HG03039 (cell line): Measurements from ENCODE around the gene NPAS2.

ENCODE experiments used
- ATAC-seq: cut with Tn5 transposase; IDR thresholded peaks from one replicate; pipeline ENCODE4 v1.9.1; 2021; ENCODE audit warnings: mild to moderate bottlenecking, moderate library complexity; ENCODE audit not compliant: unreplicated experiment

The NPAS2 gene

GRCh38 chr2:100793220-100793619 is 26.7 kb upstream of the NPAS2 start:
- ATAC-seq: no peak

GRCh38 chr2:100793982-100794381 is 26.0 kb upstream of the NPAS2 start:
- ATAC-seq: no peak

DNA sequence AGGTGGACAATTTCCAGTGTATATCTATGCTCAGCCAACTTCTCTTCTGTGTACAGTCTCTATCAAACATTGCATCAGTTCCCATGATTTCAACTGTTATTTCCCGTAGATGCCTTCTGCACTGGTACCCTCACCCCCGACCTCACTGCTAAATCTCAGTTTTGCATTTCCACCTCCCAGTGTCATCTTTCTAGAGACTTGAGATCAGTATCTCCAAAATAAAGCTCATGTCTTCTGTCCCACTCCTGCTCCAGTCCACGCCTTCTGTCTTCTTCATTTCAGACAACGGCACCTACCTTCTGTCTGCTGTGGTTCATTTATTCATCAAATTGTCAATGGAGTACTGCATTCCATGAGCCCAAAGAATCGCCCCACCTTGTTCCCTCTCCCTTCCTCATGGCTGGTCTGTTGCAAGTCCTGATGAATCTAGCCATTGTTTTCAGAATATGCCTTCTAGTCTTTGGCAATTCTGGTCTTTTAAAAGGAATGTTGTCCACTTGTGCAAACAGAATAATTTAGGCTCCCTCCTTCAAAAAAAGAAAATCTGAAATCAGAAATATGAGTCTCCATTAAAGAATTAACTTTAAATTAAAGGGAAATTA is 23.3 kb upstream of the NPAS2 start:
- ATAC-seq: no peak

DNA sequence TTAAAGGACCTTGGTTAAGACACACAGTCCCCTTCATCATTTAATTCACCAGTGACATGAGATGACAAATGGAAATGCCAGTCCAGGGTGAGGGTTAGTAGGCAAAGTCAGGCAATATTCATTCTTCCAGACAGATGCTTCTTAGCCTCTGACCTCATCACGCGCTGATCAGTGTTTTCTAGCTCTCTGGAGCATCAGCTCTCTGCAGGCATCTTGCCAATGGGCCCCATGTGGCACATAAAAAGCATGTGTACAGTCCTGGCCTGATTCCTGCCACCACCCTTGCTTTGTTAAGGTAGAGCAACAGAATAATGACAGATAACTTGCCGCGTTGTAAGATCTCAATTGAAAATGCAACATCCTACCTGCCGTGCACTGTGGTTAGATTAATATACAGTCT is 20.3 kb upstream of the NPAS2 start:
- no peak for ATAC-seq

DNA sequence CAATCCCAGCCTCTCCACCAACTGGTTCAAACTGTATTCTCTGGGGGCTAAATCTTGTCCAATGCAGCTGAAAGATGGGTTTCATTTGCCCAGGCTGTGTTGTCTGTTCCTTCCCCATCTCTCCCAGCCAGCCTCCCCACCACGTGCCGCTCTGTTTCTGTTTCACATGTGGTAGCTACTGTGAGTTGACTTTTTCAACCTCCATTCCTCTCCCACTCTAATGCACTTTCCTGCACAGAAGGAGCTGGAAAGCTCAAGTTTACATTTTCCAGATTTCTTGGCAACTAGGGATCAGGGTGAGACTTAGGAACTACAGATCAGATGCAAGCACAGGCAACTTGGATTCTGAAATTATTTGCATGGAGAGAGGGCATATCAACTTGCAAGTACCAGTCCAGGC is 19.0 kb upstream of the NPAS2 start:
- no peak for ATAC-seq

GRCh38 chr2:100801402-100801801 is 18.5 kb upstream of the NPAS2 start:
- no peak for ATAC-seq

GRCh38 chr2:100802066-100802465 is 17.9 kb upstream of the NPAS2 start:
- ATAC-seq: no peak

- ATAC-seq: no peak
Observed at GRCh38 chr2:100803334-100803733, 16.6 kb upstream of the NPAS2 start.

DNA sequence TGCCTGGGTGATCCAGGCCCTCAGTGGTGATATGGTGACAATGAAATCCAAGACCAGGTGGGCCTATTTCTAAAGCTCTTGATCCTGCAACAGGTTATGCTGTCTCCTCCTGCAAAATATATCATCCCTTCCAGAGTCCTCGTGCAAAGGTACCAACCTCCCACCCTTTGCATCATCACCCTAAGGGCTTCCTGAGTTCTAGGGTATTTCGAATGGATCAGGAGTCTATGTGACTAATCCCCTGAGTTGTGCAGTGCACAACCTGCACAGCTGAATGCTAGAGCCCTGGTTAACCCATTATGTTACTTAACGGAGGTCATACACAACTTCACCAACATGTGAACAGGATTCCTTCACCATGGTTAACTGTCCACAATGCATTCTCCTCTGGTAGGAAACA is 13.4 kb upstream of the NPAS2 start:
- ATAC-seq: no peak

DNA sequence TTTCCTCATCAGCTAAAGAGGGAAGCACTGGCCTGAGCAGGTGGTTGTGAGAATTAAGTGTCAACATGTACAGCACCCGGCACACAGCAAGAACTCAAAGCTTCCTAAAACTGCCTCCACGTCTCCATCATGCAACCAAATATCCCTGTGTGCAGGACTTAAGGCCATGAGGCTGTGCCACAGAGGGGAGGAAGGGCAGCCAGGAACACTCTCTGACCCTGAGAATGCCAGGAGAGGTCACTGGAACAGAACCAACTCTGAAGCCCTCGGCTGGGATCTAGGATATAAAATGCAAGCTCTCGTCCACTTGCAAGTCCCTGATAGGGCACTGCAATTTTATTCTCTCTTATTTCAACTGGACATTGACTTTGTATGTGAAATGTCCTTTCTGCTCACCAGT is 12.2 kb upstream of the NPAS2 start:
- no peak for ATAC-seq

- no peak for ATAC-seq
Observed at GRCh38 chr2:100808582-100808981, 11.4 kb upstream of the NPAS2 start.

- no peak for ATAC-seq
Observed at GRCh38 chr2:100809506-100809905, 10.4 kb upstream of the NPAS2 start.

DNA sequence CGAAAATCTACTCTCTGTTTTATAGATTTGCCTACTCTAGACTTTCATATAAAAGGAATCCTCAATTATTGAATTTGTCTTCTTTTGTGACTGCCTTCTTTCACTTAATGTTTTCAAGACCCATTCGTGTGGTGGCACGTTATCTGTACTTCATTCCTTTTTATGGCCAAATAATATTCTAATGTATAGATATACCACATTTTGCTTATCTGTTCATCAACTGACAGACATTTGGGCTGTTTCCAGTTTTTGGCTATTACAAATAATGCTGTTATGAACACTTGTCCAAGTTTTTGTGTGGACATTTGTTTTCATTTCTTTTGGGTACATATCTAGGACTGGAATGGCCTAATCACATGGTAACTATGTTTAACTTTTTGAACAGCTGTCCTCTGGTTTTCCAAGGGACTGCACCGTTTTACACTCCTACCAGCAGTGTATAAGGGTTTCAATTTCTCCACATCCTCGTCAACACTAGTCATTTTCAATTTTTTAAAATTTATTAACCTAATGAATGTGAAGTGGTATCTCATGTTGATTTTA is 9.3 kb upstream of the NPAS2 start:
- ATAC-seq: no peak

GRCh38 chr2:100812116-100812515 is 7.8 kb upstream of the NPAS2 start:
- no peak for ATAC-seq

GRCh38 chr2:100812573-100812972 is 7.4 kb upstream of the NPAS2 start:
- no peak for ATAC-seq

GRCh38 chr2:100813527-100813926 is 6.4 kb upstream of the NPAS2 start:
- ATAC-seq: no peak

DNA sequence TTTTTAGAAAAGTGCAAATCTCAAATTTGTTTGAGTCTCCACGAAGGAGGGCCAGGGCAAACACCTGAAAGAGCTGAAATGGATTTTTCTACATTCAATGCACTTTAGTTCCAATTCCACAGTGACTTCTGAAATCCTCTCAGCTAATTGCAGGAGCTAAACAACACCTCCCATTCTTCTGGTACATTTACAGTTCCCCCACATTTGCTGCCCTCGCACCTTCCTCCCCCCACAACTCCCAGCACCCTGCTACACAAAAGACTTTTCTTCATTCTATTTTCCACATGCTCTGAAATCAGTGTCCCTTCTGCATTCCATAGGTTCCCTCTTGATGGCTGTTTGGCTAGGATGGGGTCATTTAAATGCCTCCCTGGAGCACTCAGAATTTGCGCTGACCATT is 5.9 kb upstream of the NPAS2 start:
- no peak for ATAC-seq

GRCh38 chr2:100814453-100814852 is 5.5 kb upstream of the NPAS2 start:
- no peak for ATAC-seq

GRCh38 chr2:100817388-100817985 is 2.5 kb upstream of the NPAS2 start:
- no peak for ATAC-seq

DNA sequence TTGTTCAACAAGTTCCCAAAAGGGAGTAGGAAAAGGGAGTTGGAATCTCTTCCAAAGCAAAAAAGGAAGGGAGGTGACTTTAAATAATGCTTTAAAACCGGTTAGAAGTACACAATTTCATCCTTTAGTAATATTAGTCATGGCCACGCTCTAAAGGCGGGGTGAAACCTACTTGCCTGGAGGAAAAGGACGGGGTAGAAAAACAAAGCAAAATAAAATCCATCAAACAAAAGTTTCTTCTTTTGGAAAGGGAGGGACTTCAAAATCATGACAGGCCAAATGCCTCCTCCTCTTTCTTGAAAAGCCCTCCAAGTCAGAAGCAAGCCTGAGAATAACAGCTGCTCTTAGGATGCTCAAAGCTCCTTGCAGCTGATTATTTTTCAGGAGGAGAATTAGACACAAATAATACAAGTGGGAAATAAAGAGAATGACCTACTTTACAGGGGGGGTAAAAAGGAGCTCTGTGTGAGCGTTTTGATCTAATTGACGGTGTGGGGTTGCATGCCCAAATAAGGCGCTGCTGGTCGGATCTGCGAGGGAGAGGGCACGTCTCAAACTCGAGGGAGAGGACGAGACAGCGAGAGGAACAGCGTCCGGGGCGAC is 1.8 kb upstream of the NPAS2 start:
- no peak for ATAC-seq

- no peak for ATAC-seq
Observed at GRCh38 chr2:100818606-100819369, 1.2 kb upstream of the NPAS2 start.

DNA sequence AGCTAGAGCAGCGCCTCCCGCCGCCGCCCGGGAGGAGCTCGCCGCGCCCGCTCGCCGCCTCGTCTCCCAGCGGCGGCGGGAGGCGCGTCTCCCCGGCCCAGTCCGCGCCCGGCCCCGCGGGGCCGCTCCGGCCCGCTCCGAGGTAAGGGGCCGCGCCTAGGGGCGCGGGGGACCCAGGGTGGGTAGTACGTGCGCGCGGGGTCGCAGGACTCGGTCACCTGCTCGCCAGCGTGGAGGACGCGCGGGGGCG is 259 bp downstream of the NPAS2 start:
- no peak for ATAC-seq
